H7 (cell line): ENCODE data around the gene DMRTC2. TPM values are rescaled to one million over a fixed set of nuclear protein-coding genes. Genes with fewer than 3 reads are reported as not detected.
"Not testable (repeated sequence)": the region's sequence is repeated elsewhere in the genome, so short reads cannot be mapped to it uniquely, and the experiment has no call there.

Experiments used
- DNase-seq: peaks from one replicate; pipeline ENCODE4 v3.0.0; 2012
- H3K27me3 ChIP-seq: 2 replicates; pipeline ENCODE4 v1.6.0; 2011; ENCODE audit warnings: mild to moderate bottlenecking, low read length; ENCODE audit not compliant: control insufficient read depth, insufficient read depth
- H3K36me3 ChIP-seq: replicated peaks from 2 replicates; pipeline ENCODE4 v1.5.1; 2011; ENCODE audit warnings: low read length; ENCODE audit not compliant: control insufficient read depth, insufficient read depth
- H3K4me3 ChIP-seq: 2 replicates; pipeline ENCODE4 v1.5.1; 2011; ENCODE audit warnings: low read depth, mild to moderate bottlenecking, control low read depth, low read length, moderate library complexity; ENCODE audit not compliant: insufficient read depth
- total RNA-seq: library from RNA; depleted of rRNA; stranded (reverse); fragments of >200 nt; shearing (Covaris generic); gene quantifications from 2 replicates; pipeline ENCODE4 v1.2.3, GENCODE V29; 2014

The DMRTC2 gene
- total RNA-seq, 1 experiment from 2014 or later = not detected

GRCh38 chr19:41871573-41872383 is 26.9 kb downstream of the DMRTC2 start:
- Histone ChIP-seq H3K4me3 (no peak overlapping the region), H3K27me3 (no peaks in the 10 kb centered on the region), H3K36me3 (peaks cover 35% of the 10 kb centered on the region)
- peak; percentile 44 for DNase-seq

GRCh38 chr19:41872384-41872774 is 27.5 kb downstream of the DMRTC2 start:
- DNase-seq = peak; percentile 27
- no peak overlapping the region for H3K4me3 ChIP-seq
- peaks cover 33% of the 10 kb centered on the region for H3K36me3 ChIP-seq
- no peaks in the 10 kb centered on the region for H3K27me3 ChIP-seq

- Histone ChIP-seq H3K36me3 (peaks cover 29% of the 10 kb centered on the region), H3K4me3 (no peak overlapping the region), H3K27me3 (no peaks in the 10 kb centered on the region)
- peak; percentile 89 for DNase-seq
Observed at GRCh38 chr19:41872775-41873647, 28.2 kb downstream of the DMRTC2 start.

- H3K27me3 ChIP-seq, H3K4me3 ChIP-seq, H3K36me3 ChIP-seq, DNase-seq: not testable (repeated sequence)
Observed at GRCh38 chr19:41875973-41876372, 31.1 kb downstream of the DMRTC2 start.

GRCh38 chr19:41876847-41877832 is 32.3 kb downstream of the DMRTC2 start, which contains the start of gene CD79A:
Gene CD79A, plus strand, starts transcription at chr19:41877279. Its CDS starts 26 bp downstream, at chr19:41877305.
- Histone ChIP-seq H3K4me3 (no peak within 1 kb of the TSS), H3K36me3 (peaks cover 1% of the 10 kb centered on the region), H3K27me3 (no peaks in the 10 kb centered on the region)
- DNase-seq = no peak

GRCh38 chr19:41877916-41878905 is 33.4 kb downstream of the DMRTC2 start:
- H3K36me3 ChIP-seq = no peaks in the 10 kb centered on the region
- H3K4me3 ChIP-seq = no peak overlapping the region
- DNase-seq = peak; percentile 53
- peaks cover 2% of the 10 kb centered on the region; the same call in 1 of the 2 replicates for H3K27me3 ChIP-seq

- Histone ChIP-seq H3K36me3 (no peaks in the 10 kb centered on the region), H3K4me3 (no peak overlapping the region), H3K27me3 (peaks cover 2% of the 10 kb centered on the region; the same call in 1 of the 2 replicates)
- DNase-seq = no peak
Observed at GRCh38 chr19:41879080-41879479, 34.2 kb downstream of the DMRTC2 start.

- no peaks in the 10 kb centered on the region for H3K36me3 ChIP-seq
- peaks cover 2% of the 10 kb centered on the region; the same call in 1 of the 2 replicates for H3K27me3 ChIP-seq
- H3K4me3 ChIP-seq = no peak overlapping the region
- no peak for DNase-seq
Observed at GRCh38 chr19:41879670-41880328, 35.0 kb downstream of the DMRTC2 start.

GRCh38 chr19:41880329-41880708 is 35.5 kb downstream of the DMRTC2 start:
- Histone ChIP-seq H3K27me3 (peaks cover 2% of the 10 kb centered on the region; the same call in 1 of the 2 replicates), H3K36me3 (no peaks in the 10 kb centered on the region), H3K4me3 (no peak overlapping the region)
- DNase-seq = no peak

GRCh38 chr19:41882568-41883462 is 38.0 kb downstream of the DMRTC2 start, which contains the start of gene ARHGEF1:
Gene ARHGEF1, plus strand, starts transcription at chr19:41883184. Its CDS starts 4,899 bp downstream, at chr19:41888083.
- peaks cover 2% of the 10 kb centered on the region; the same call in 1 of the 2 replicates for H3K27me3 ChIP-seq
- no peaks in the 10 kb centered on the region for H3K36me3 ChIP-seq
- peak within 1 kb of the TSS; percentile 88 for H3K4me3 ChIP-seq
- peak; percentile 94 for DNase-seq

- DNase-seq = no peak
- Histone ChIP-seq H3K4me3 (peak overlapping the region; percentile 88), H3K36me3 (no peaks in the 10 kb centered on the region), H3K27me3 (peaks cover 2% of the 10 kb centered on the region; the same call in 1 of the 2 replicates)
Observed at GRCh38 chr19:41883463-41883820, 38.6 kb downstream of the DMRTC2 start.
